ENCODE results near the gene SLC17A7.

GRCh38 chr19:49455773-49456172 is 14.4 kb upstream of the SLC17A7 start:
- no peak for TF ChIP-seq KLF8 (tag by site-specific recombination; IDR thresholded peaks at IDR 0.05)
- no peak for TF ChIP-seq ZNF792 (tag by site-specific recombination; IDR thresholded peaks at IDR 0.05)
- TF ChIP-seq ATF2 (tag by site-specific recombination; IDR thresholded peaks at IDR 0.05; ENCODE audit: low read depth) = no peak
- no peak for TF ChIP-seq YY1 (tag by site-specific recombination; IDR thresholded peaks at IDR 0.05)
- TF ChIP-seq ZNF510 (tag by site-specific recombination; IDR thresholded peaks at IDR 0.05; ENCODE audit: insufficient replicate concordance) = no peak
- no peak for TF ChIP-seq ZNF140 (tag by site-specific recombination; IDR thresholded peaks at IDR 0.05)
- TF ChIP-seq ZNF394 (tag by site-specific recombination; IDR thresholded peaks at IDR 0.05; ENCODE audit: borderline replicate concordance) = no peak
- TF ChIP-seq ZBTB8A (tag by site-specific recombination; IDR thresholded peaks at IDR 0.05) = no peak
- TF ChIP-seq SETDB1 (IDR thresholded peaks at IDR 0.05; ENCODE audit: insufficient read length, low read length) = no peak
- no peak for TF ChIP-seq ZNF843 (tag by site-specific recombination; IDR thresholded peaks at IDR 0.05)

All from HEK293 (cell line).